ENCODE measurements around the gene TNN. TPM values are rescaled to one million over a fixed set of nuclear protein-coding genes. Genes with fewer than 3 reads are reported as not detected.

Gene TNN
- total RNA-seq, 2 donors from 2014 or later = 0.06 TPM; not detected in 1

- DNase-seq (no peak), ATAC-seq (no peak)
- intact Hi-C loops (cut with DNase I, micrococcal nuclease) = no loop called here
Observed at GRCh38 chr1:175183586-175183985, 116.0 kb downstream of the TNN start.

GRCh38 chr1:175185903-175186302 is 118.3 kb downstream of the TNN start:
- intact Hi-C loops (cut with DNase I, micrococcal nuclease) = no loop called here
- no peak for ATAC-seq
- no peak for DNase-seq

- intact Hi-C loops (cut with DNase I, micrococcal nuclease) = no loop called here
- ATAC-seq = no peak
- DNase-seq = no peak
Observed at GRCh38 chr1:175186433-175187160, 119.0 kb downstream of the TNN start.

GRCh38 chr1:175188936-175189335 is 121.3 kb downstream of the TNN start:
- ATAC-seq (no peak), DNase-seq (peak; percentile 48 to 55)
- intact Hi-C loops (cut with DNase I, micrococcal nuclease) = no loop called here

- intact Hi-C loops (cut with DNase I, micrococcal nuclease) = no loop called here
- peak; percentile 34 for ATAC-seq
- DNase-seq = peak; percentile 39 to 43
Observed at GRCh38 chr1:175191659-175192058, 124.0 kb downstream of the TNN start.

- DNase-seq (peak; percentile 62 to 84), ATAC-seq (peak; percentile 58)
- intact Hi-C loops (cut with DNase I, micrococcal nuclease) = no loop called here
Observed at GRCh38 chr1:175192111-175192629, 124.5 kb downstream of the TNN start.

GRCh38 chr1:175192630-175193526 is 125.2 kb downstream of the TNN start, which contains the start of gene KIAA0040:
Gene KIAA0040 (minus strand): TSS chr1:175192776. CDS start chr1:175161013, 31,763 bp downstream.
- intact Hi-C loops (cut with DNase I, micrococcal nuclease) = no loop called here
- ATAC-seq (peak; percentile 88), DNase-seq (peak; percentile 82 to 86)

- intact Hi-C loops (cut with DNase I, micrococcal nuclease) = no loop called here
- ATAC-seq = no peak
- no peak for DNase-seq
Observed at GRCh38 chr1:175193527-175193910, 125.9 kb downstream of the TNN start.

- ATAC-seq (no peak), DNase-seq (no peak)
- intact Hi-C loops (cut with DNase I, micrococcal nuclease) = no loop called here
Observed at GRCh38 chr1:175195281-175195680, 127.6 kb downstream of the TNN start.

- no peak for DNase-seq
- ATAC-seq = no peak
- intact Hi-C loops (cut with DNase I, micrococcal nuclease) = no loop called here
Observed at GRCh38 chr1:175195798-175196197, 128.2 kb downstream of the TNN start.

- intact Hi-C loops (cut with DNase I, micrococcal nuclease) = no loop called here
- DNase-seq (no peak), ATAC-seq (peak; percentile 46)
Observed at GRCh38 chr1:175197531-175197930, 129.9 kb downstream of the TNN start.

Other genes with a start within 250 kb of the TNN start
- 10 to 100 TPM; 46.0 to 55.6 TPM for gene CACYBP, start 67.9 kb upstream of the TNN start, total RNA-seq
- 10 to 100 TPM; 25.2 to 26.6 TPM for gene MRPS14, start 44.4 kb upstream of the TNN start, total RNA-seq
- 10 to 100 TPM; 14.8 to 14.9 TPM for gene KIAA0040, start 124.9 kb downstream of the TNN start, total RNA-seq

Measured in left colon (tissue), 2 donors.